Osteocyte (in vitro differentiated cells): Measurements from ENCODE around the gene FAS. TPM values are rescaled to one million over a fixed set of nuclear protein-coding genes. Genes with fewer than 3 reads are reported as not detected.

Experiments used
- DNase-seq: peaks from one replicate; pipeline ENCODE4 v3.0.0; 2021; ENCODE audit warnings: mixed read lengths; ENCODE audit not compliant: unreplicated experiment; ENCODE audit errors: extremely low spot score
- H3K27ac Mint-ChIP-seq: one replicate; pipeline ENCODE4 v1.8.0; 2021; ENCODE audit warnings: mild to moderate bottlenecking, mixed read lengths; ENCODE audit not compliant: unreplicated experiment
- H3K27me3 Mint-ChIP-seq: one replicate; pipeline ENCODE4 v1.8.0; 2021; ENCODE audit warnings: mixed read lengths; ENCODE audit not compliant: unreplicated experiment
- H3K36me3 Mint-ChIP-seq: one replicate; pipeline ENCODE4 v1.8.0; 2021; ENCODE audit warnings: mixed read lengths; ENCODE audit not compliant: unreplicated experiment
- H3K4me1 Mint-ChIP-seq: one replicate; pipeline ENCODE4 v1.8.0; 2021; ENCODE audit warnings: mixed read lengths; ENCODE audit not compliant: unreplicated experiment
- H3K4me3 Mint-ChIP-seq: one replicate; pipeline ENCODE4 v1.8.0; 2021; ENCODE audit warnings: mild to moderate bottlenecking, moderate library complexity, mixed read lengths; ENCODE audit not compliant: unreplicated experiment
- H3K9me3 Mint-ChIP-seq: one replicate; pipeline ENCODE4 v1.8.0; 2021; ENCODE audit warnings: mixed read lengths; ENCODE audit not compliant: unreplicated experiment
- CTCF ChIP-seq: fragments of 200-600 bp; sonication (generic); IDR thresholded peaks from 2 replicates; pipeline ENCODE4 v1.5.0; 2021; ENCODE audit warnings: antibody characterized with exemption, mild to moderate bottlenecking, moderate library complexity
- total RNA-seq: library from RNA; stranded (reverse); gene quantifications from 2 replicates; pipeline ENCODE4 v1.2.1, GENCODE V29; 2021

Gene FAS
- total RNA-seq, 1 donor from 2014 or later: 8.8 TPM

- no peak overlapping the region for H3K27ac Mint-ChIP-seq
- no peak overlapping the region for H3K4me3 Mint-ChIP-seq
- H3K27me3 Mint-ChIP-seq: peaks cover 47% of the 10 kb centered on the region
- TF ChIP-seq CTCF: no peak
- H3K9me3 Mint-ChIP-seq: no peaks in the 10 kb centered on the region
- no peaks in the 10 kb centered on the region for H3K36me3 Mint-ChIP-seq
- no peak for DNase-seq
- peaks cover 6% of the 10 kb centered on the region for H3K4me1 Mint-ChIP-seq
These were observed 44.9 kb downstream of the FAS start for GRCh38 chr10:89035461-89035860.

- Mint-ChIP-seq H3K4me1 (peaks cover 4% of the 10 kb centered on the region), H3K4me3 (no peak overlapping the region), H3K36me3 (no peaks in the 10 kb centered on the region), H3K27me3 (peaks cover 57% of the 10 kb centered on the region), H3K9me3 (no peaks in the 10 kb centered on the region), H3K27ac (no peak overlapping the region)
- no peak for TF ChIP-seq CTCF
- DNase-seq: no peak
These were observed 46.5 kb downstream of the FAS start for GRCh38 chr10:89037096-89037495.

GRCh38 chr10:89042562-89042961, 52.0 kb downstream of the FAS start:
- Mint-ChIP-seq H3K27me3 (peaks cover 54% of the 10 kb centered on the region), H3K27ac (no peak overlapping the region), H3K36me3 (no peaks in the 10 kb centered on the region), H3K9me3 (no peaks in the 10 kb centered on the region), H3K4me3 (no peak overlapping the region), H3K4me1 (no peaks in the 10 kb centered on the region)
- no peak for DNase-seq
- no peak for TF ChIP-seq CTCF

- no peak for DNase-seq
- H3K4me1 Mint-ChIP-seq: no peaks in the 10 kb centered on the region
- H3K9me3 Mint-ChIP-seq: no peaks in the 10 kb centered on the region
- H3K27me3 Mint-ChIP-seq: peaks cover 55% of the 10 kb centered on the region
- H3K4me3 Mint-ChIP-seq: no peak overlapping the region
- H3K36me3 Mint-ChIP-seq: no peaks in the 10 kb centered on the region
- H3K27ac Mint-ChIP-seq: no peak overlapping the region
- TF ChIP-seq CTCF: no peak
These were observed 52.5 kb downstream of the FAS start for GRCh38 chr10:89043052-89043451.

DNA sequence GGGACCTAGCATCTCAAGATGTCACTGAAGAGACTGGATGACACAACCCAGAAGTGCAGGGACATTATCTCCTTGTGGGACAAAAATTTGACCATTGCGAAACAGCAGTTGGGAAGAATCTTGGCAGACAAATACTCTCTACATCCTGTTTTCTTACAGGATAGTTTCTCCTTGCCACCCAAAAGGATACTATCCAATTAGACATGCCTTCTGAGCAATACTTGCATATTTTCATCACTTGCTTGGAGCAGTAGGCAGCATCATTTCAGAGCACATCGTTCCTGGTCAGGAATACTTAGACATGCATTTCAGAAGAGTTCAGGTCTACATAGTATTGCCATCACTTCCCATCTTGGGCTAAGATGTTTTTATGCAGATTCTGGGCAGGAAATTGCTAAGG, 56.8 kb downstream of the FAS start:
- no peaks in the 10 kb centered on the region for H3K9me3 Mint-ChIP-seq
- no peak overlapping the region for H3K4me3 Mint-ChIP-seq
- H3K27ac Mint-ChIP-seq: no peak overlapping the region
- no peak for DNase-seq
- no peak for TF ChIP-seq CTCF
- peaks cover 38% of the 10 kb centered on the region for H3K27me3 Mint-ChIP-seq
- no peaks in the 10 kb centered on the region for H3K36me3 Mint-ChIP-seq
- no peaks in the 10 kb centered on the region for H3K4me1 Mint-ChIP-seq
